Testis (tissue), 2 donors: Measurements from ENCODE around the gene FBXL15.
A peak's percentile ranks its signal among the peaks of the same experiment; 100 is the strongest.

Experiments
- POLR2A ChIP-seq: fragments of 450-650 bp; IDR thresholded peaks from one replicate; pipeline ENCODE4 v1.6.1; 2017; ENCODE audit warnings: antibody characterized with exemption, mild to moderate bottlenecking, moderate library complexity
- TF ChIP-seq, protein P1 (sequence below), 3 experiments: fragments of 450-650 bp in 2 of 3; fragments of 200-600 bp in 1 of 3; sonication (generic) in 1 of 3; IDR thresholded peaks; one replicate each; pipeline ENCODE4 v1.5.1; 2016 to 2019; ENCODE audit warnings: antibody characterized with exemption in 3 of 3, mild to moderate bottlenecking in 2 of 3, moderate library complexity in 1 of 3

DNA sequence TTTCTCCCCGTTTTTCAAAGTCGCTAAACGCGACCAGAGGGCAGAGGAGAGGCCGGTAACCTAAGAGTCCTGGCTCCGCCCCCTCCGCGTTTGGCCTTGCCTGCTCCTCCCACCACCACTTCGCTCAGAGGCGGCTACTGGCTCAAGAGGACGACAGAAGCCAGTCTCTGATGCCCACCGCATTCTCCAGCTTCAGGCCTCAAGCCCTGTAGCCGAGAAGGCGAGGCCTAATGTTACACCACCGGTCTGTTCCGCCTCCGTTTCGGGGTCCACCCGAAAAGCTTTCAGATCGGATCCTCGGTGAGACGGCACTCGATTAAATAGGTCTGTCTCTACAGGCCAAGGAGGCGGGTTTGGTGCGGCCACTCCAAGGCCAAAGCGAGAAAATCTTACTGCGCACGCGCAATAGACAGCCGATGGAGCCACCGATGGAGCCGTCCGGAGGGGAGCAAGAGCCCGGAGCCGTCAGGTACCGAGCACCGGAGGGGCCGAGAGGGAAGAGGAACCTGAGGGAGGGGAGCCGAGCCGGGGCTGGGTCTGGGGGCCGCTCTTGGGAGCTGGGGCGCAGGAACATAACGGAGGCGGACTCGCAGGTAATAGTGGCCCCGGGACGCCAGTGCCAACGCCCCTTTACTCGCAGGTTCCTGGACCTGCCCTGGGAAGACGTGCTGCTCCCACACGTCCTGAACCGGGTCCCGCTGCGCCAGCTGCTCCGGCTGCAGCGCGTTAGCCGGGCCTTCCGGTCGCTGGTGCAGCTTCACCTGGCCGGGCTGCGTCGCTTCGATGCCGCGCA lies at the start of gene FBXL15:
- TF ChIP-seq, protein P1, sequence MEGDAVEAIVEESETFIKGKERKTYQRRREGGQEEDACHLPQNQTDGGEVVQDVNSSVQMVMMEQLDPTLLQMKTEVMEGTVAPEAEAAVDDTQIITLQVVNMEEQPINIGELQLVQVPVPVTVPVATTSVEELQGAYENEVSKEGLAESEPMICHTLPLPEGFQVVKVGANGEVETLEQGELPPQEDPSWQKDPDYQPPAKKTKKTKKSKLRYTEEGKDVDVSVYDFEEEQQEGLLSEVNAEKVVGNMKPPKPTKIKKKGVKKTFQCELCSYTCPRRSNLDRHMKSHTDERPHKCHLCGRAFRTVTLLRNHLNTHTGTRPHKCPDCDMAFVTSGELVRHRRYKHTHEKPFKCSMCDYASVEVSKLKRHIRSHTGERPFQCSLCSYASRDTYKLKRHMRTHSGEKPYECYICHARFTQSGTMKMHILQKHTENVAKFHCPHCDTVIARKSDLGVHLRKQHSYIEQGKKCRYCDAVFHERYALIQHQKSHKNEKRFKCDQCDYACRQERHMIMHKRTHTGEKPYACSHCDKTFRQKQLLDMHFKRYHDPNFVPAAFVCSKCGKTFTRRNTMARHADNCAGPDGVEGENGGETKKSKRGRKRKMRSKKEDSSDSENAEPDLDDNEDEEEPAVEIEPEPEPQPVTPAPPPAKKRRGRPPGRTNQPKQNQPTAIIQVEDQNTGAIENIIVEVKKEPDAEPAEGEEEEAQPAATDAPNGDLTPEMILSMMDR (IDR thresholded peaks at IDR 0.05), result peak in 1 of 3 experiments; percentile 41
- no peak for TF ChIP-seq POLR2A
